ENCODE results near the gene ZNF827. TPM values are rescaled to one million over a fixed set of nuclear protein-coding genes. Genes with fewer than 3 reads are reported as not detected.

ZNF827 gene
- total RNA-seq, 1 donor from 2014 or later, result 50.2 TPM

GRCh38 chr4:145762719-145763118, 175.9 kb downstream of the ZNF827 start:
- no peaks in the 10 kb centered on the region for H3K9me3 Mint-ChIP-seq (ENCODE audit: low read depth)
- peaks cover 38% of the 10 kb centered on the region for H3K36me3 Mint-ChIP-seq (ENCODE audit: insufficient read depth)
- no peak overlapping the region for H3K4me3 Mint-ChIP-seq (ENCODE audit: low read depth)
- no peaks in the 10 kb centered on the region for H3K4me1 Mint-ChIP-seq (ENCODE audit: low read depth)
- peak overlapping the region; percentile 47 for H3K27ac Mint-ChIP-seq
- DNase-seq (ENCODE audit: low spot score, unreplicated experiment), result no peak
- TF ChIP-seq CTCF (IDR thresholded peaks at IDR 0.05; ENCODE audit: unreplicated experiment), result no peak
- H3K27me3 Mint-ChIP-seq, result no peaks in the 10 kb centered on the region

- Mint-ChIP-seq H3K36me3 (ENCODE audit: insufficient read depth) (peaks cover 34% of the 10 kb centered on the region), H3K4me3 (ENCODE audit: low read depth) (no peak overlapping the region), H3K27ac (no peak overlapping the region), H3K27me3 (no peaks in the 10 kb centered on the region), H3K9me3 (ENCODE audit: low read depth) (no peaks in the 10 kb centered on the region), H3K4me1 (ENCODE audit: low read depth) (no peaks in the 10 kb centered on the region)
- TF ChIP-seq CTCF (IDR thresholded peaks at IDR 0.05; ENCODE audit: unreplicated experiment), result no peak
- no peak for DNase-seq (ENCODE audit: low spot score, unreplicated experiment)
Measured at GRCh38 chr4:145760961-145761929, 177.4 kb downstream of the ZNF827 start.

GRCh38 chr4:145760176-145760575, 178.4 kb downstream of the ZNF827 start:
- Mint-ChIP-seq H3K27me3 (no peaks in the 10 kb centered on the region), H3K9me3 (ENCODE audit: low read depth) (no peaks in the 10 kb centered on the region), H3K36me3 (ENCODE audit: insufficient read depth) (peaks cover 28% of the 10 kb centered on the region), H3K4me3 (ENCODE audit: low read depth) (no peak overlapping the region), H3K4me1 (ENCODE audit: low read depth) (no peaks in the 10 kb centered on the region), H3K27ac (no peak overlapping the region)
- no peak for TF ChIP-seq CTCF (IDR thresholded peaks at IDR 0.05; ENCODE audit: unreplicated experiment)
- DNase-seq (ENCODE audit: low spot score, unreplicated experiment), result no peak

DNA sequence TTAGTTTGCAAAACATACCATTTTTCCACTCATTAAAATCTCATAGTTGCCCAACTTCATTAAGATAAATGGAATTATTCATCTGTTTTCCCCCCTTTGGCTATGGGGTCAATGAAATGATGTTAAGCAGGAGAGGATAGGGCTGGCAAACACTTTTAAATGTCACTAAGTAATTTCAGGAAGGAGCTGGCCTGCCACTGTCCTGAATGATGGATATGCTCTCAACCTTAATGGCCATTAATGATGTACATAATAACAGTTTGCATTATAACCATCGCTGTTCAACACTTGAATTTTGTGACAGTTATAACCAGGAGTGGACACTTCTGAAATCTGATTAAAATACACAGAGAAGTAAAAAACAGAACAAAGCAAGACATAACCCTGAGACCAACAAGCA, 181.4 kb downstream of the ZNF827 start:
- DNase-seq (ENCODE audit: low spot score, unreplicated experiment), result no peak
- H3K36me3 Mint-ChIP-seq (ENCODE audit: insufficient read depth), result peaks cover 17% of the 10 kb centered on the region
- H3K4me3 Mint-ChIP-seq (ENCODE audit: low read depth), result no peak overlapping the region
- H3K9me3 Mint-ChIP-seq (ENCODE audit: low read depth), result no peaks in the 10 kb centered on the region
- TF ChIP-seq CTCF (IDR thresholded peaks at IDR 0.05; ENCODE audit: unreplicated experiment), result no peak
- no peaks in the 10 kb centered on the region for H3K4me1 Mint-ChIP-seq (ENCODE audit: low read depth)
- H3K27ac Mint-ChIP-seq, result no peak overlapping the region
- no peaks in the 10 kb centered on the region for H3K27me3 Mint-ChIP-seq

GRCh38 chr4:145756244-145756643, 182.4 kb downstream of the ZNF827 start:
- Mint-ChIP-seq H3K4me3 (ENCODE audit: low read depth) (no peak overlapping the region), H3K4me1 (ENCODE audit: low read depth) (no peaks in the 10 kb centered on the region), H3K27me3 (no peaks in the 10 kb centered on the region), H3K36me3 (ENCODE audit: insufficient read depth) (peaks cover 14% of the 10 kb centered on the region), H3K27ac (no peak overlapping the region), H3K9me3 (ENCODE audit: low read depth) (no peaks in the 10 kb centered on the region)
- TF ChIP-seq CTCF (IDR thresholded peaks at IDR 0.05; ENCODE audit: unreplicated experiment), result no peak
- DNase-seq (ENCODE audit: low spot score, unreplicated experiment), result no peak

All from progenitor cell of endocrine pancreas (in vitro differentiated cells).